K562 (cell line): ENCODE results near the gene S100A4. TPM values are rescaled to one million over a fixed set of nuclear protein-coding genes. Genes with fewer than 3 reads are reported as not detected.
"Not testable (repeated sequence)": the region's sequence is repeated elsewhere in the genome, so short reads cannot be mapped to it uniquely, and the experiment has no call there.

Experiments used
- ATAC-seq: fragments of 200-7000 bp; cut with Tn5 transposase; 3 replicates; pipeline ENCODE4 v1.9.1; 2020; ENCODE audit warnings: moderate library complexity
- BruUV-seq: library from RNA; stranded (reverse); fragments of 400-500 nt; replicated peaks from 2 replicates; lab custom pipeline; 2021; lab: Mats Ljungman, UMichigan
- CTCF ChIA-PET: fragments of 300-600 bp; formaldehyde crosslinking; extraction: SDS; loops from one replicate; lab custom pipeline; 2021; ENCODE audit warnings: low intra/inter-chr PET ratio; lab: Yijun Ruan, JAX
- POLR2A ChIA-PET: fragments of 300-600, 350-650 bp; sonication (Branson Sonifier 250); formaldehyde crosslinking; extraction: SDS; loops from one replicate; lab custom pipeline; 2021; ENCODE audit warnings: antibody characterized with exemption, inconsistent platforms; lab: Yijun Ruan, JAX
- DNase-seq, 4 experiments: peaks; one replicate each; pipeline versions ENCODE4 v3.0.0 to v3.0.0-alpha.2; 2011 to 2018; ENCODE audit warnings: low spot score in 3 of 4, mixed read lengths in 3 of 4; ENCODE audit errors: extremely low read depth in 1 of 4
- FAIRE-seq: peaks from 2 replicates; lab custom pipeline; 2011; peaks lifted over from hg19 to GRCh38; lab: Jason Lieb, UNC
- H2AFZ ChIP-seq: 2 replicates; pipeline ENCODE4 v1.6.0; 2011; ENCODE audit warnings: low read depth, low read length, control low read depth, inconsistent platforms
- H3K27ac ChIP-seq: fragments of 200-600 bp; 3 replicates; pipeline ENCODE4 v1.8.0; 2011; ENCODE audit warnings: low read depth, mild to moderate bottlenecking, control low read depth, inconsistent platforms, low read length, moderate library complexity, mixed read lengths; ENCODE audit errors: extremely low read depth
- H3K27me3 ChIP-seq, 2 experiments: fragments of 300-600 bp in 1 of 2; 2 replicates in 1 of 2; 3 replicates in 1 of 2; pipeline versions ENCODE4 v1.6.0 to v1.8.0; 2011; ENCODE audit warnings: inconsistent platforms in 2 of 2, low read length in 2 of 2, mild to moderate bottlenecking in 1 of 2, mixed read lengths in 1 of 2, moderate library complexity in 1 of 2; ENCODE audit not compliant: control insufficient read depth in 2 of 2, insufficient read depth in 2 of 2
- H3K36me3 ChIP-seq: fragments of 300-600 bp; 3 replicates; pipeline ENCODE4 v1.8.0; 2011; ENCODE audit warnings: mild to moderate bottlenecking, low read length, inconsistent platforms; ENCODE audit not compliant: control insufficient read depth, insufficient read depth
- H3K4me1 ChIP-seq, 2 experiments: fragments of 200-600 bp in 1 of 2; replicated peaks in 1 of 2; 2 replicates in 1 of 2; 3 replicates in 1 of 2; pipeline versions ENCODE4 v1.5.1 to v1.8.0; 2011; ENCODE audit warnings: inconsistent platforms in 2 of 2, low read length in 2 of 2, mild to moderate bottlenecking in 1 of 2, mixed read lengths in 1 of 2, moderate library complexity in 1 of 2; ENCODE audit not compliant: control insufficient read depth in 2 of 2, insufficient read depth in 2 of 2
- H3K4me2 ChIP-seq: 2 replicates; pipeline ENCODE4 v1.6.1; 2011; ENCODE audit warnings: low read length, control low read depth, inconsistent platforms, mixed read lengths; ENCODE audit not compliant: insufficient read depth
- H3K4me3 ChIP-seq: fragments of 200-600 bp; sonication (generic), shearing (Covaris generic); 2 replicates; pipeline ENCODE4 v1.5.1; 2016; ENCODE audit warnings: control low read depth, inconsistent platforms
- H3K79me2 ChIP-seq: fragments of 200-600 bp; 3 replicates; pipeline ENCODE4 v1.8.0; 2011; ENCODE audit warnings: low read length, inconsistent platforms; ENCODE audit not compliant: control insufficient read depth, insufficient read depth
- H3K9ac ChIP-seq, 2 experiments: 2 replicates each; pipeline versions ENCODE4 v1.6.0 to v1.6.1; 2011; ENCODE audit warnings: low read depth in 2 of 2, low read length in 2 of 2, control low read depth in 1 of 2, inconsistent platforms in 1 of 2, mild to moderate bottlenecking in 1 of 2, mixed read lengths in 1 of 2; ENCODE audit not compliant: insufficient read depth in 1 of 2
- H3K9me1 ChIP-seq: one replicate; pipeline ENCODE4 v1.6.0; 2011; ENCODE audit warnings: inconsistent platforms, mild to moderate bottlenecking, low read length, moderate library complexity; ENCODE audit not compliant: control insufficient read depth, insufficient read depth
- H3K9me3 ChIP-seq: replicated peaks from 2 replicates; pipeline ENCODE4 v1.5.1; 2011; ENCODE audit warnings: low read depth, low read length, inconsistent platforms; ENCODE audit not compliant: control insufficient read depth, insufficient read depth
- H4K20me1 ChIP-seq: replicated peaks from 2 replicates; pipeline ENCODE4 v1.6.1; 2011; ENCODE audit warnings: low read length, inconsistent platforms, mixed read lengths; ENCODE audit not compliant: control insufficient read depth, insufficient read depth
- CEBPB ChIP-seq: fragments of 450-650 bp; IDR thresholded peaks from 2 replicates; pipeline ENCODE4 v1.6.1; 2016; ENCODE audit warnings: missing genetic modification characterization, missing compliant biosample characterization
- CEBPG ChIP-seq, 3 experiments: fragments of 200-800 bp in 1 of 3; sonication (Bioruptor generic) in 1 of 3; sonication (generic) in 1 of 3; formaldehyde crosslinking in 1 of 3; IDR thresholded peaks in 2 of 3; conservative IDR thresholded peaks in 1 of 3; 2 replicates each; pipeline versions ENCODE4 v1.6.1 to v1.8.0; 2016 to 2022; ENCODE audit warnings: missing compliant biosample characterization in 2 of 3, missing genetic modification characterization in 2 of 3, mild to moderate bottlenecking in 1 of 3, missing genetic modification reagents in 1 of 3
- HSF4 ChIP-seq: fragments of 250-450 bp; sonication (Bioruptor Pico); IDR thresholded peaks from 2 replicates; pipeline ENCODE4 v2.1.2; 2022; ENCODE audit warnings: mild to moderate bottlenecking, moderate library complexity, borderline replicate concordance
- LEF1 ChIP-seq: fragments of 450-650 bp; IDR thresholded peaks from 2 replicates; pipeline ENCODE4 v1.6.1; 2016; ENCODE audit warnings: mild to moderate bottlenecking
- NRF1 ChIP-seq, 2 experiments: fragments of 450-650 bp; IDR thresholded peaks in 1 of 2; conservative IDR thresholded peaks in 1 of 2; 2 replicates each; pipeline ENCODE4 v1.6.1; 2014; ENCODE audit warnings: mild to moderate bottlenecking in 2 of 2
- SMARCA4 ChIP-seq: fragments of 450-650 bp; IDR thresholded peaks from 2 replicates; pipeline ENCODE4 v1.6.1; 2016
- ZNF277 ChIP-seq: fragments of 250-450 bp; sonication (Bioruptor Pico); IDR thresholded peaks from 2 replicates; pipeline ENCODE4 v1.8.0; 2022; ENCODE audit warnings: inconsistent platforms, mild to moderate bottlenecking, moderate library complexity, borderline replicate concordance
- WGBS: fragments of 100-300 bp; shearing (Covaris generic); methylation state at CpG from one replicate; pipeline ENCODE4 v1.1.6; 2016; ENCODE audit warnings: low coverage, mixed read lengths; ENCODE audit not compliant: insufficient coverage; ENCODE audit errors: missing lambda C conversion rate; 5-methylcytosine and 5-hydroxymethylcytosine counted together
- in situ Hi-C: fragments of 300-500 bp; cut with MboI; formaldehyde crosslinking; loops from 4 replicates; pipeline ENCODE4 v1.15.0; 2018; ENCODE audit warnings: inconsistent platforms, mixed read lengths
- intact Hi-C: fragments of 100-400 bp; cut with micrococcal nuclease; formaldehyde crosslinking; loops from 2 replicates; pipeline ENCODE4 v1.14.2; 2022
- polyA plus RNA-seq, 8 experiments: library from polyadenylated mRNA; depleted of rRNA in 4 of 8; stranded (reverse) in 5 of 8; unstranded in 3 of 8; fragments of >200 nt; fragmentation: Nextera tagmentation in 2 of 8; fragmentation: Illumina TruSeq in 1 of 8; extraction: Ambion mirVana in 2 of 8; extraction: Trizol in 1 of 8; gene quantifications; 2 replicates each; pipeline versions ENCODE4 v1.2.1 to v1.2.3, GENCODE V29; 2011 to 2014; ENCODE audit warnings: inconsistent platforms in 1 of 8, missing spikeins in 1 of 8
- total RNA-seq, 7 experiments: library from RNA; depleted of rRNA in 6 of 7; stranded (reverse); fragments of >200 nt in 6 of 7; fragmentation: Illumina TruSeq in 2 of 7; extraction: Trizol in 2 of 7; gene quantifications; 2 replicates each; pipeline versions ENCODE4 v1.2.1 to v1.2.3, GENCODE V29; 2011 to 2021; ENCODE audit warnings: low replicate concordance in 1 of 7

Gene S100A4
- total and polyA plus RNA-seq, 9 of the 15 experiments (the other 6 are each of a cell fraction or from before 2014, with no cell fraction given), result 3.7 to 20.1 (median 11.2) TPM

DNA sequence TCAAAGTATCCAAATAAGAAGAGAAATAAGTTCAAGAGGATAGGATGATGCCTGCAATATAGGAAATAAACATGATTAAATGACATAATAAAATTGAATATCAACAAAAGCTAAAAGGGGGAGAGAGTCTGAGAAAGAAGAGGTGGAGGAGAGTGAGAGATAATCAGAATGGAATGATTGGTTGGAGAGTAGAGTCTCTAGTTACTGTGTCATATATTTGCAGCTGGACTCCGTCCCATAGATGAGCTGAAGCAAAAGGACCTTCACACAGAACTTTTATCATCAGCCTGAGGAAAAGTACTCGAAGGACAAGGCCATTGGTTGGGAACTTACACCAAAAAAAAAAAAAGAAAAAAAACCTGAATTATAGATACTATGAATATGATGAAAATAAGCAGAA lies 42.9 kb upstream of the S100A4 start:
- Histone ChIP-seq H4K20me1 (no peaks in the 10 kb centered on the region), H3K27me3 (no peaks in the 10 kb centered on the region), H3K4me2 (no peak overlapping the region), H3K36me3 (no peaks in the 10 kb centered on the region), H3K9ac (no peak overlapping the region), H3K9me3 (no peaks in the 10 kb centered on the region), H3K27ac (no peak overlapping the region), H3K9me1 (no peaks in the 10 kb centered on the region), H3K79me2 (no peaks in the 10 kb centered on the region), H2AFZ (no peak overlapping the region), H3K4me3 (no peak overlapping the region), H3K4me1 (peaks cover 0 to 6% of the 10 kb centered on the region in 2 experiments; a peak in 1 of 5 replicates)
- POLR2A ChIA-PET, result no interaction called here
- intact Hi-C loops, result no loop called here
- in situ Hi-C loops, result no loop called here
- TF ChIP-seq NRF1 (conservative IDR thresholded peaks at IDR 0.05 in 1 of 2, IDR thresholded peaks at IDR 0.05 in 1 of 2) (no peak), SMARCA4 (no peak), ZNF277 (CRISPR knock-in tag) (no peak), LEF1 (no peak), HSF4 (no peak)
- CTCF ChIA-PET, result no interaction called here
- ATAC-seq (no peak), FAIRE-seq (no peak), DNase-seq (no peak)
- WGBS, result 32% methylated on average over 2 of the region's 2 CpGs
- no TSS peak for BruUV-seq

DNA sequence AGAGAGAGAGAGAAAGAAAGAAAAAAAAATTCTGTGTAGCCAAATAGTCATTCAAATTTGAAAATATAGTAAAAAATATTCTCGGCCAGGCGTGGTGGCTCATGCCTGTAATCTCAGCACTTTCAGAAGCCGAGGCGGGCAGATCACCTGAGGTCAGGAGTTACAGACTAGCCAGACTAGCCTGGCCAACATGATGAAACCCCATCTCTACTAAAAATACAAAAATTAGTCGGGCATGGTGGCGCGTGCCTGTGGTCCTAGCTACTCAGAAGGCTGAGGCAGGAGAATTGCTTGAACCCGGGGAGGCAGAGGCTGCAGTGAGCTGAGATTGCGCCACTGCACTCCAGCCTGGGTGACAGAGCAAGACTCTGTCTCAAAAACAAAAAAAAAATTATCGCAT lies 42.4 kb upstream of the S100A4 start:
- BruUV-seq; H3K4me1 ChIP-seq; H3K36me3 ChIP-seq; in situ Hi-C loops; H3K4me2 ChIP-seq; ATAC-seq; DNase-seq; POLR2A ChIA-PET; intact Hi-C loops; H3K9me1 ChIP-seq; H2AFZ ChIP-seq; H3K79me2 ChIP-seq; FAIRE-seq; H3K27me3 ChIP-seq; TF ChIP-seq CEBPG (CRISPR knock-in tag; IDR thresholded peaks at IDR 0.05): not testable (repeated sequence)
- TF ChIP-seq CEBPB (tag) (peak; percentile 54), CEBPG (tag; conservative IDR thresholded peaks at IDR 0.05 in 1 of 2, IDR thresholded peaks at IDR 0.05 in 1 of 2) (0 out of 4 replicates have a peak, but pooled peaks of 1 of the 2 experiments have one; percentile 9)
- TF ChIP-seq, all 486 proteins: peak for 2; not testable (repeated sequence) for 484
- H3K9me3 ChIP-seq, H4K20me1 ChIP-seq, CTCF ChIA-PET, H3K9ac ChIP-seq, H3K4me3 ChIP-seq, H3K27ac ChIP-seq: not testable (repeated sequence)
- 42% methylated on average over 9 of the region's 10 CpGs for WGBS
